Sigmoid colon (tissue), 7 donors: ENCODE measurements around the gene ING5. TPM values are rescaled to one million over a fixed set of nuclear protein-coding genes. Genes with fewer than 3 reads are reported as not detected.

ENCODE experiments used
- DNase-seq: peaks from one replicate; pipeline ENCODE4 v3.0.0-alpha.2; 2019
- H3K27ac ChIP-seq, 4 donors: fragments of 200-600 bp; sonication (generic); one replicate each; pipeline ENCODE4 v1.5.1; 2016 to 2019; ENCODE audit warnings: mild to moderate bottlenecking in 1 of 4
- H3K27me3 ChIP-seq, 3 donors: fragments of 200-600 bp; sonication (generic); one replicate each; pipeline ENCODE4 v1.5.1; 2019; ENCODE audit warnings: mild to moderate bottlenecking in 1 of 3
- H3K36me3 ChIP-seq, 4 donors: fragments of 200-600 bp; sonication (generic); one replicate each; pipeline ENCODE4 v1.5.1; 2016 to 2019
- H3K4me1 ChIP-seq, 4 donors: fragments of 200-600 bp; sonication (generic); one replicate each; pipeline ENCODE4 v1.5.1; 2017 to 2019
- H3K4me3 ChIP-seq, 4 donors: fragments of 200-600 bp; sonication (generic); one replicate each; pipeline ENCODE4 v1.5.1; 2017 to 2019; ENCODE audit warnings: mild to moderate bottlenecking in 2 of 4, moderate library complexity in 1 of 4
- H3K9me3 ChIP-seq, 4 donors: fragments of 200-600 bp in 3 of 4; sonication (generic) in 3 of 4; one replicate each; pipeline versions ENCODE4 v1.5.1 to v1.6.1; 2013 to 2019
- CTCF ChIP-seq, 4 experiments: fragments of 450-650 bp in 3 of 4; fragments of 200-600 bp in 1 of 4; IDR thresholded peaks; one replicate each; pipeline ENCODE4 v1.5.1; 2016 to 2019; ENCODE audit warnings: antibody characterized with exemption in 4 of 4, mild to moderate bottlenecking in 3 of 4, moderate library complexity in 2 of 4
- EP300 ChIP-seq, 4 donors: sonication (generic); formaldehyde crosslinking; IDR thresholded peaks; one replicate each; pipeline ENCODE4 v1.6.1; 2017; ENCODE audit warnings: antibody characterized with exemption in 4 of 4
- POLR2A ChIP-seq, 2 donors: fragments of 450-650 bp; IDR thresholded peaks; one replicate each; pipeline ENCODE4 v1.6.1; 2016; ENCODE audit warnings: antibody characterized with exemption in 2 of 2, mild to moderate bottlenecking in 2 of 2, moderate library complexity in 2 of 2
- POLR2AphosphoS5 ChIP-seq, 4 donors: sonication (generic); formaldehyde crosslinking; IDR thresholded peaks; one replicate each; pipeline ENCODE4 v1.6.1; 2017; ENCODE audit warnings: antibody characterized with exemption in 4 of 4
- WGBS, 2 donors: extraction: QIAGEN DNeasy Blood & Tissue Kit; methylation state at CpG; one replicate each; pipeline ENCODE4 v1.1.7; 2013; 5-methylcytosine and 5-hydroxymethylcytosine counted together
- intact Hi-C: fragments of 100-400 bp; cut with DNase I; formaldehyde crosslinking; loops from one replicate; pipeline ENCODE4 v1.15.1; 2023
- polyA plus RNA-seq, 3 donors: library from polyadenylated mRNA; stranded (reverse); fragments of 200-250 nt; gene quantifications; one replicate each; pipeline ENCODE4 v1.2.3, GENCODE V29; 2013
- total RNA-seq, 4 donors: library from RNA; depleted of rRNA; stranded (reverse); fragments of >200 nt; gene quantifications; one replicate each; pipeline ENCODE4 v1.1.0, GENCODE V29; 2016
- donor health status: healthy with polysubstance abuse.
- donor health status: Bipolar disorder and iron deficiency.
- donor health status: healthy.

Gene ING5
- total and polyA plus RNA-seq, 7 donors: 9.6 to 49.8 (median 27.1) TPM

- Histone ChIP-seq H3K9me3 (no peaks in the 10 kb centered on the region), H3K27me3 (no peaks in the 10 kb centered on the region), H3K4me3 (no peak overlapping the region), H3K36me3 (peaks cover 6 to 57% (median 21%) of the 10 kb centered on the region in 4 donors), H3K4me1 (no peaks in the 10 kb centered on the region), H3K27ac (no peak overlapping the region)
- peak in 1 of 4 experiments; percentile 16 for TF ChIP-seq CTCF (IDR thresholded peaks at IDR 0.05)
- TF ChIP-seq EP300 (IDR thresholded peaks at IDR 0.05): no peak
- intact Hi-C loops: no loop called here
- 97 to 98% methylated on average over 41 of the region's 41 CpGs for whole genome bisulfite sequencing, 2 donors
- DNase-seq: no peak
These were observed 22.6 kb downstream of the ING5 start for GRCh38 chr2:241724259-241724974.

- intact Hi-C loops: no loop called here
- no peak overlapping the region for H3K4me3 ChIP-seq
- no peak overlapping the region for H3K27ac ChIP-seq
- H3K9me3 ChIP-seq: no peaks in the 10 kb centered on the region
- H3K27me3 ChIP-seq: no peaks in the 10 kb centered on the region
- WGBS, 2 donors: 96% methylated on average over 76 of the region's 76 CpGs
- TF ChIP-seq CTCF (IDR thresholded peaks at IDR 0.05) (no peak), EP300 (IDR thresholded peaks at IDR 0.05) (no peak), POLR2AphosphoS5 (IDR thresholded peaks at IDR 0.05) (no peak), POLR2A (IDR thresholded peaks at IDR 0.05) (no peak)
- peaks cover 0 to 49% (median 13%) of the 10 kb centered on the region in 4 donors for H3K36me3 ChIP-seq
- no peak for DNase-seq
- no peaks in the 10 kb centered on the region for H3K4me1 ChIP-seq
These were observed 23.4 kb downstream of the ING5 start for GRCh38 chr2:241724975-241725870.

GRCh38 chr2:241726459-241726858 is 24.6 kb downstream of the ING5 start:
- Histone ChIP-seq H3K4me3 (no peak overlapping the region), H3K27me3 (no peaks in the 10 kb centered on the region), H3K9me3 (no peaks in the 10 kb centered on the region), H3K4me1 (no peaks in the 10 kb centered on the region), H3K36me3 (peaks cover 0 to 36% (median 4%) of the 10 kb centered on the region in 4 donors), H3K27ac (no peak overlapping the region)
- TF ChIP-seq POLR2AphosphoS5 (IDR thresholded peaks at IDR 0.05): no peak
- no peak for TF ChIP-seq POLR2A (IDR thresholded peaks at IDR 0.05)
- TF ChIP-seq CTCF (IDR thresholded peaks at IDR 0.05): no peak
- TF ChIP-seq EP300 (IDR thresholded peaks at IDR 0.05): no peak
- WGBS, 2 donors: 92 to 93% methylated on average over 16 of the region's 16 CpGs
- intact Hi-C loops: no loop called here
- no peak for DNase-seq

- H3K27ac ChIP-seq: peak overlapping the region in 1 of 4 donors; percentile 29
- TF ChIP-seq POLR2A (IDR thresholded peaks at IDR 0.05) (no peak), CTCF (IDR thresholded peaks at IDR 0.05) (no peak), EP300 (IDR thresholded peaks at IDR 0.05) (no peak), POLR2AphosphoS5 (IDR thresholded peaks at IDR 0.05) (no peak)
- H3K4me1 ChIP-seq: no peaks in the 10 kb centered on the region
- intact Hi-C loops: no loop called here
- 92 to 93% methylated on average over 8 of the region's 8 CpGs for WGBS, 2 donors
- H3K36me3 ChIP-seq: peaks cover 0 to 26% (median 2%) of the 10 kb centered on the region in 4 donors
- no peak for DNase-seq
- H3K27me3 ChIP-seq: no peaks in the 10 kb centered on the region
- no peaks in the 10 kb centered on the region for H3K9me3 ChIP-seq
- no peak overlapping the region for H3K4me3 ChIP-seq
These were observed 26.2 kb downstream of the ING5 start for GRCh38 chr2:241728000-241728399.
